IMR-90 (cell line): ENCODE results near the gene FLVCR2. TPM values are rescaled to one million over a fixed set of nuclear protein-coding genes. Genes with fewer than 3 reads are reported as not detected.

Experiments used
- ATAC-seq: fragments of 200-7000 bp; cut with Tn5 transposase; 2 replicates; pipeline ENCODE4 v1.9.1; 2020; ENCODE audit warnings: low read depth, mild to moderate bottlenecking, moderate library complexity
- BruUV-seq: library from RNA; stranded (reverse); fragments of 400-500 nt; replicated peaks from 2 replicates; lab custom pipeline; 2021; lab: Mats Ljungman, UMichigan
- CTCF ChIA-PET: fragments of 300-600 bp; formaldehyde crosslinking; extraction: SDS; loops from one replicate; lab custom pipeline; 2021; ENCODE audit warnings: antibody characterized with exemption; lab: Yijun Ruan, JAX
- POLR2A ChIA-PET: fragments of 300-600 bp; sonication (Branson Sonifier 250); formaldehyde crosslinking; loops from one replicate; lab custom pipeline; 2022; ENCODE audit warnings: antibody characterized with exemption; ENCODE audit not compliant: unreplicated experiment; lab: Charles Lee
- DNase-seq: peaks from one replicate; pipeline ENCODE4 v3.0.0; 2013
- H2AFZ ChIP-seq: replicated peaks from 2 replicates; pipeline ENCODE3; 2013; ENCODE audit warnings: low read length, mild to moderate bottlenecking; ENCODE audit not compliant: poor library complexity
- H2AK5ac ChIP-seq: 2 replicates; pipeline ENCODE4 v1.6.1; 2013; ENCODE audit warnings: low read depth, low read length, inconsistent platforms
- H2AK9ac ChIP-seq: replicated peaks from 2 replicates; pipeline ENCODE3; 2013; ENCODE audit warnings: mild to moderate bottlenecking, low read depth, low read length, moderate library complexity; ENCODE audit not compliant: poor library complexity
- H2BK120ac ChIP-seq: 2 replicates; pipeline ENCODE4 v1.6.1; 2013; ENCODE audit warnings: low read depth, low read length, inconsistent platforms
- H2BK15ac ChIP-seq: 3 replicates; pipeline ENCODE4 v1.6.1; 2013; ENCODE audit warnings: low read depth, low read length, inconsistent platforms
- H2BK20ac ChIP-seq: 2 replicates; pipeline ENCODE4 v1.6.1; 2013; ENCODE audit warnings: low read depth, mild to moderate bottlenecking, inconsistent platforms, low read length, moderate library complexity
- H2BK5ac ChIP-seq: 2 replicates; pipeline ENCODE4 v1.6.1; 2013; ENCODE audit warnings: mild to moderate bottlenecking, low read depth, low read length, inconsistent platforms; ENCODE audit not compliant: poor library complexity, severe bottlenecking
- H3K14ac ChIP-seq: replicated peaks from 2 replicates; pipeline ENCODE4 v1.6.1; 2013; ENCODE audit warnings: low read depth, low read length, inconsistent platforms
- H3K18ac ChIP-seq: 2 replicates; pipeline ENCODE4 v1.6.1; 2013; ENCODE audit warnings: low read depth, low read length, control low read depth
- H3K23ac ChIP-seq: 2 replicates; pipeline ENCODE4 v1.6.1; 2013; ENCODE audit warnings: low read depth, low read length, inconsistent platforms
- H3K27ac ChIP-seq: 2 replicates; pipeline ENCODE4 v1.5.1; 2013; ENCODE audit warnings: mild to moderate bottlenecking, control low read depth, low read length; ENCODE audit not compliant: insufficient read depth
- H3K27me3 ChIP-seq: 2 replicates; pipeline ENCODE4 v1.6.1; 2013; ENCODE audit warnings: low read length; ENCODE audit not compliant: control insufficient read depth, insufficient read depth
- H3K36me3 ChIP-seq: 2 replicates; pipeline ENCODE4 v1.6.1; 2013; ENCODE audit warnings: low read length, mixed read lengths; ENCODE audit not compliant: control insufficient read depth, insufficient read depth
- H3K4ac ChIP-seq: 2 replicates; pipeline ENCODE4 v1.6.1; 2013; ENCODE audit warnings: low read depth, low read length, inconsistent platforms
- H3K4me1 ChIP-seq: 2 replicates; pipeline ENCODE4 v1.6.1; 2013; ENCODE audit warnings: low read length, mixed read lengths; ENCODE audit not compliant: control insufficient read depth, insufficient read depth
- H3K4me2 ChIP-seq: 2 replicates; pipeline ENCODE4 v1.6.1; 2013; ENCODE audit warnings: low read depth, mild to moderate bottlenecking, control low read depth, low read length, moderate library complexity
- H3K4me3 ChIP-seq: 2 replicates; pipeline ENCODE4 v1.5.1; 2013; ENCODE audit warnings: low read depth, mild to moderate bottlenecking, control low read depth, low read length, moderate library complexity; ENCODE audit not compliant: insufficient read depth
- H3K56ac ChIP-seq: 2 replicates; pipeline ENCODE4 v1.6.1; 2013; ENCODE audit warnings: low read length, inconsistent platforms; ENCODE audit not compliant: insufficient read depth; ENCODE audit errors: extremely low read depth
- H3K79me1 ChIP-seq, 2 experiments: 2 replicates each; pipeline ENCODE4 v1.6.1; 2013; ENCODE audit warnings: low read length in 2 of 2, inconsistent platforms in 1 of 2, low read depth in 1 of 2
- H3K9ac ChIP-seq: 2 replicates; pipeline ENCODE4 v1.6.1; 2013; ENCODE audit warnings: low read depth, low read length, control low read depth
- H3K9me1 ChIP-seq: 2 replicates; pipeline ENCODE4 v1.6.1; 2013; ENCODE audit warnings: low read length, inconsistent platforms; ENCODE audit not compliant: insufficient read depth
- H3K9me3 ChIP-seq: 2 replicates; pipeline ENCODE4 v1.6.1; 2013; ENCODE audit warnings: low read length; ENCODE audit not compliant: control insufficient read depth, insufficient read depth
- H4K20me1 ChIP-seq: 2 replicates; pipeline ENCODE4 v1.6.1; 2013; ENCODE audit warnings: low read length, inconsistent platforms; ENCODE audit not compliant: insufficient read depth
- H4K5ac ChIP-seq: 2 replicates; pipeline ENCODE4 v1.6.1; 2013; ENCODE audit warnings: mild to moderate bottlenecking, low read depth, low read length, control low read depth
- H4K8ac ChIP-seq, 2 experiments: 2 replicates each; pipeline ENCODE4 v1.6.1; 2013; ENCODE audit warnings: low read depth in 2 of 2, low read length in 2 of 2, control low read depth in 1 of 2, inconsistent platforms in 1 of 2
- H4K91ac ChIP-seq: 2 replicates; pipeline ENCODE4 v1.6.1; 2013; ENCODE audit warnings: low read depth, low read length, inconsistent platforms; ENCODE audit not compliant: insufficient read depth
- BHLHE40 ChIP-seq: fragments of 150-350 bp; IDR thresholded peaks from 2 replicates; pipeline ENCODE4 v1.6.1; 2016; ENCODE audit warnings: mild to moderate bottlenecking, low read depth, low read length
- CEBPB ChIP-seq: IDR thresholded peaks from 2 replicates; pipeline ENCODE4 v1.6.1; 2012; ENCODE audit warnings: low read depth, low read length, improper control_type of control experiment
- CHD1 ChIP-seq: IDR thresholded peaks from 2 replicates; pipeline ENCODE4 v1.6.1; 2012; ENCODE audit warnings: low read depth, low read length, improper control_type of control experiment
- ELK1 ChIP-seq: fragments of 150-350 bp; IDR thresholded peaks from 2 replicates; pipeline ENCODE4 v1.6.1; 2016; ENCODE audit warnings: low read depth, mild to moderate bottlenecking, low read length, moderate library complexity, borderline replicate concordance
- FOS ChIP-seq: fragments of 150-350 bp; IDR thresholded peaks from 2 replicates; pipeline ENCODE4 v1.6.1; 2016; ENCODE audit warnings: low read depth, low read length
- MAFK ChIP-seq: IDR thresholded peaks from 2 replicates; pipeline ENCODE4 v1.6.1; 2012; ENCODE audit warnings: low read depth, low read length, improper control_type of control experiment
- MAZ ChIP-seq: IDR thresholded peaks from 2 replicates; pipeline ENCODE4 v1.6.1; 2012; ENCODE audit warnings: low read depth, mild to moderate bottlenecking, low read length, improper control_type of control experiment, moderate library complexity, borderline replicate concordance
- MXI1 ChIP-seq: IDR thresholded peaks from 2 replicates; pipeline ENCODE4 v1.6.1; 2012; ENCODE audit warnings: low read depth, mild to moderate bottlenecking, low read length, moderate library complexity, borderline replicate concordance
- NFE2L2 ChIP-seq: fragments of 150-350 bp; IDR thresholded peaks from 2 replicates; pipeline ENCODE4 v1.6.1; 2016; ENCODE audit warnings: low read depth, mild to moderate bottlenecking, low read length
- POLR2A ChIP-seq: IDR thresholded peaks from 2 replicates; pipeline ENCODE4 v1.6.1; 2012; ENCODE audit warnings: mild to moderate bottlenecking, low read depth, low read length
- RAD21 ChIP-seq: IDR thresholded peaks from 2 replicates; pipeline ENCODE4 v1.6.1; 2012; ENCODE audit warnings: low read length, improper control_type of control experiment
- RCOR1 ChIP-seq: IDR thresholded peaks from 2 replicates; pipeline ENCODE4 v1.6.1; 2012; ENCODE audit warnings: mild to moderate bottlenecking, low read length, improper control_type of control experiment; ENCODE audit not compliant: insufficient replicate concordance
- RFX5 ChIP-seq: IDR thresholded peaks from 2 replicates; pipeline ENCODE4 v1.8.0; 2012; ENCODE audit warnings: low read depth, mild to moderate bottlenecking, low read length, moderate library complexity
- SMC3 ChIP-seq: fragments of 150-350 bp; IDR thresholded peaks from 2 replicates; pipeline ENCODE4 v1.6.1; 2016; ENCODE audit warnings: low read depth, mild to moderate bottlenecking, antibody characterized with exemption, low read length, moderate library complexity
- WGBS, 2 experiments: methylation state at CpG; one replicate each; pipeline versions ENCODE4 v1.1.5 to v1.1.7; 2013; ENCODE audit warnings: missing lambda C conversion rate in 2 of 2; ENCODE audit not compliant: insufficient read length in 1 of 2; ENCODE audit errors: extremely low coverage in 2 of 2; 5-methylcytosine and 5-hydroxymethylcytosine counted together
- dilution Hi-C: fragments of 300-500 bp; cut with HindIII; formaldehyde crosslinking; loops from one replicate; pipeline ENCODE4 v1.14.3; 2018; ENCODE audit warnings: low sequenced_read_pairs; ENCODE audit not compliant: unreplicated experiment
- in situ Hi-C: fragments of 300-500 bp; cut with MboI; formaldehyde crosslinking; loops from 3 replicates; pipeline ENCODE4 v1.14.3; 2019; ENCODE audit warnings: low sequenced_read_pairs, inconsistent platforms, mixed read lengths
- intact Hi-C: fragments of 100-400 bp; cut with micrococcal nuclease; formaldehyde crosslinking; loops from 2 replicates; pipeline ENCODE4 v1.10.0; 2022
- polyA plus RNA-seq, 3 experiments: library from polyadenylated mRNA; depleted of rRNA; stranded (reverse); fragments of >200 nt; gene quantifications; 2 replicates each; pipeline ENCODE4 v1.2.3, GENCODE V29; 2012; ENCODE audit warnings: low replicate concordance in 1 of 3
- total RNA-seq: library from RNA; depleted of rRNA; stranded (reverse); fragments of >200 nt; gene quantifications from 2 replicates; pipeline ENCODE4 v1.2.3, GENCODE V29; 2012
- TF ChIP-seq, protein P1 (sequence below): conservative IDR thresholded peaks from 2 replicates; pipeline ENCODE4 v1.5.1; 2012; ENCODE audit warnings: mild to moderate bottlenecking, low read depth, low read length, improper control_type of control experiment
- TF ChIP-seq, protein P2 (sequence below): fragments of 150-350 bp; IDR thresholded peaks from 2 replicates; pipeline ENCODE4 v1.6.1; 2017; ENCODE audit warnings: mild to moderate bottlenecking, antibody characterized with exemption, low read length, low read depth

Gene FLVCR2
- total and polyA plus RNA-seq, 2 of the 4 experiments (the other 2 are of a cell fraction) = 0.94 to 1.4 TPM

GRCh38 chr14:75570797-75571196 lies 7.6 kb upstream of the FLVCR2 start:
- H2BK15ac ChIP-seq = no peak overlapping the region
- TF ChIP-seq MXI1 = no peak
- TF ChIP-seq POLR2A = no peak
- no peak for TF ChIP-seq ELK1
- no peak for TF ChIP-seq CHD1
- TF ChIP-seq, protein P1, sequence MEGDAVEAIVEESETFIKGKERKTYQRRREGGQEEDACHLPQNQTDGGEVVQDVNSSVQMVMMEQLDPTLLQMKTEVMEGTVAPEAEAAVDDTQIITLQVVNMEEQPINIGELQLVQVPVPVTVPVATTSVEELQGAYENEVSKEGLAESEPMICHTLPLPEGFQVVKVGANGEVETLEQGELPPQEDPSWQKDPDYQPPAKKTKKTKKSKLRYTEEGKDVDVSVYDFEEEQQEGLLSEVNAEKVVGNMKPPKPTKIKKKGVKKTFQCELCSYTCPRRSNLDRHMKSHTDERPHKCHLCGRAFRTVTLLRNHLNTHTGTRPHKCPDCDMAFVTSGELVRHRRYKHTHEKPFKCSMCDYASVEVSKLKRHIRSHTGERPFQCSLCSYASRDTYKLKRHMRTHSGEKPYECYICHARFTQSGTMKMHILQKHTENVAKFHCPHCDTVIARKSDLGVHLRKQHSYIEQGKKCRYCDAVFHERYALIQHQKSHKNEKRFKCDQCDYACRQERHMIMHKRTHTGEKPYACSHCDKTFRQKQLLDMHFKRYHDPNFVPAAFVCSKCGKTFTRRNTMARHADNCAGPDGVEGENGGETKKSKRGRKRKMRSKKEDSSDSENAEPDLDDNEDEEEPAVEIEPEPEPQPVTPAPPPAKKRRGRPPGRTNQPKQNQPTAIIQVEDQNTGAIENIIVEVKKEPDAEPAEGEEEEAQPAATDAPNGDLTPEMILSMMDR = no peak
- no peak for TF ChIP-seq RAD21
- TF ChIP-seq BHLHE40 = no peak
- TF ChIP-seq RCOR1 = no peak
- no peak for TF ChIP-seq RFX5
- no peak for TF ChIP-seq FOS
- no peak for TF ChIP-seq MAFK
- TF ChIP-seq CEBPB = no peak
- no peak for TF ChIP-seq SMC3
- TF ChIP-seq, protein P2, sequence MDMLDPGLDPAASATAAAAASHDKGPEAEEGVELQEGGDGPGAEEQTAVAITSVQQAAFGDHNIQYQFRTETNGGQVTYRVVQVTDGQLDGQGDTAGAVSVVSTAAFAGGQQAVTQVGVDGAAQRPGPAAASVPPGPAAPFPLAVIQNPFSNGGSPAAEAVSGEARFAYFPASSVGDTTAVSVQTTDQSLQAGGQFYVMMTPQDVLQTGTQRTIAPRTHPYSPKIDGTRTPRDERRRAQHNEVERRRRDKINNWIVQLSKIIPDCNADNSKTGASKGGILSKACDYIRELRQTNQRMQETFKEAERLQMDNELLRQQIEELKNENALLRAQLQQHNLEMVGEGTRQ = no peak
- no peak for TF ChIP-seq NFE2L2
- TF ChIP-seq MAZ = no peak
- ATAC-seq = no peak
- no peak overlapping the region for H4K5ac ChIP-seq
- H3K36me3 ChIP-seq = no peaks in the 10 kb centered on the region
- no peaks in the 10 kb centered on the region for H3K4me1 ChIP-seq
- no TSS peak for BruUV-seq
- H4K20me1 ChIP-seq = no peaks in the 10 kb centered on the region
- H3K18ac ChIP-seq = no peak overlapping the region
- H3K27ac ChIP-seq = no peak overlapping the region
- H3K4me3 ChIP-seq = no peak overlapping the region
- no peak overlapping the region for H2AK5ac ChIP-seq
- H3K9ac ChIP-seq = no peak overlapping the region
- no peak overlapping the region for H2BK5ac ChIP-seq
- H2BK20ac ChIP-seq = no peak overlapping the region
- no peaks in the 10 kb centered on the region for H3K9me1 ChIP-seq
- peaks cover 55% of the 10 kb centered on the region for H3K27me3 ChIP-seq
- 17% methylated on average over 1 of the region's 2 CpGs; no CpG with 5 or more reads in 1 of the 2 experiments for WGBS, 2 experiments
- ChIA-PET CTCF (interaction anchor here (1.0 kb wide), 1 partner anchor 9 kb away, joined by 4 read pairs; no protein-coding TSS in a partner anchor), POLR2A (no interaction called here)
- no peak overlapping the region for H3K4me2 ChIP-seq
- in situ Hi-C loops (loop anchor here (10.0 kb wide), 1 partner anchor 414 kb away; the partner anchor contains the start of genes IFT43 and TGFB3), dilution Hi-C loops (no loop called here), intact Hi-C loops (no loop called here)
- no peak overlapping the region for H3K14ac ChIP-seq
- no peak overlapping the region for H4K91ac ChIP-seq
- no peak overlapping the region for H3K4ac ChIP-seq
- no peak overlapping the region for H3K56ac ChIP-seq
- H2AK9ac ChIP-seq = no peak overlapping the region
- H4K8ac ChIP-seq = no peak overlapping the region
- no peak overlapping the region for H3K23ac ChIP-seq
- H3K79me1 ChIP-seq = no peaks in the 10 kb centered on the region
- no peak overlapping the region for H2BK120ac ChIP-seq
- no peak overlapping the region for H2AFZ ChIP-seq
- peaks cover 2% of the 10 kb centered on the region; the same call in 1 of the 2 replicates for H3K9me3 ChIP-seq
- DNase-seq = no peak
